Vagina (tissue), 2 donors: ENCODE data around the gene FLYWCH1. TPM values are rescaled to one million over a fixed set of nuclear protein-coding genes. Genes with fewer than 3 reads are reported as not detected.

Source experiments
- DNase-seq, 2 donors: peaks; one replicate each; pipeline ENCODE4 v3.0.0-alpha.2; 2017; ENCODE audit errors: extremely low spot score in 2 of 2
- H3K27ac ChIP-seq: fragments of 200-600 bp; sonication (generic); one replicate; pipeline ENCODE4 v1.5.1; 2019
- H3K27me3 ChIP-seq: fragments of 200-600 bp; sonication (generic); one replicate; pipeline ENCODE4 v1.5.1; 2019
- H3K36me3 ChIP-seq, 2 donors: fragments of 200-600 bp; sonication (generic); one replicate each; pipeline ENCODE4 v1.5.1; 2017 to 2019
- H3K4me1 ChIP-seq: fragments of 200-600 bp; sonication (generic); one replicate; pipeline ENCODE4 v1.5.1; 2019
- H3K4me3 ChIP-seq, 2 donors: fragments of 200-600 bp; sonication (generic); 1 replicate in 1 of 2; 2 replicates in 1 of 2; pipeline ENCODE4 v1.5.1; 2016 to 2019
- H3K9me3 ChIP-seq: fragments of 200-600 bp; sonication (generic); one replicate; pipeline ENCODE4 v1.5.1; 2019
- CTCF ChIP-seq, 3 experiments: fragments of 450-650 bp in 2 of 3; fragments of 200-600 bp in 1 of 3; sonication (generic) in 1 of 3; IDR thresholded peaks; one replicate each; pipeline ENCODE4 v1.5.1; 2017 to 2019; ENCODE audit warnings: antibody characterized with exemption in 3 of 3, mild to moderate bottlenecking in 2 of 3, moderate library complexity in 2 of 3
- POLR2A ChIP-seq, 2 donors: fragments of 450-650 bp; IDR thresholded peaks; one replicate each; pipeline ENCODE4 v1.6.1; 2017; ENCODE audit warnings: antibody characterized with exemption in 2 of 2, mild to moderate bottlenecking in 2 of 2, moderate library complexity in 2 of 2
- POLR2AphosphoS5 ChIP-seq, 2 donors: sonication (generic); formaldehyde crosslinking; IDR thresholded peaks; one replicate each; pipeline ENCODE4 v1.9.0; 2017; ENCODE audit warnings: antibody characterized with exemption in 2 of 2, mild to moderate bottlenecking in 2 of 2, low read depth in 1 of 2; ENCODE audit not compliant: insufficient read depth in 1 of 2
- intact Hi-C: fragments of 100-400 bp; cut with DNase I; formaldehyde crosslinking; loops from one replicate; pipeline ENCODE4 v1.15.1; 2023
- total RNA-seq: library from RNA; depleted of rRNA; stranded (reverse); fragments of >200 nt; gene quantifications from one replicate; pipeline ENCODE4 v1.2.3, GENCODE V29; 2016

The FLYWCH1 gene
- total RNA-seq, 1 donor from 2014 or later, result 32.9 TPM

- TF ChIP-seq POLR2A (IDR thresholded peaks at IDR 0.05) (no peak), CTCF (IDR thresholded peaks at IDR 0.05) (no peak), POLR2AphosphoS5 (IDR thresholded peaks at IDR 0.05; ENCODE audit: insufficient read depth in 1 of 2, low read depth in 1 of 2) (no peak)
- Histone ChIP-seq H3K27me3 (no peaks in the 10 kb centered on the region), H3K4me3 (no peak overlapping the region), H3K9me3 (no peaks in the 10 kb centered on the region), H3K27ac (no peak overlapping the region), H3K36me3 (no peaks in the 10 kb centered on the region), H3K4me1 (no peaks in the 10 kb centered on the region)
- DNase-seq, result no peak
- intact Hi-C loops, result no loop called here
Measured at GRCh38 chr16:2955779-2956578, 44.2 kb downstream of the FLYWCH1 start.

- H3K9me3 ChIP-seq, result no peaks in the 10 kb centered on the region
- no peaks in the 10 kb centered on the region for H3K36me3 ChIP-seq
- TF ChIP-seq POLR2AphosphoS5 (IDR thresholded peaks at IDR 0.05; ENCODE audit: insufficient read depth in 1 of 2, low read depth in 1 of 2) (no peak), POLR2A (IDR thresholded peaks at IDR 0.05) (no peak), CTCF (IDR thresholded peaks at IDR 0.05) (no peak)
- no peak overlapping the region for H3K27ac ChIP-seq
- H3K27me3 ChIP-seq, result no peaks in the 10 kb centered on the region
- intact Hi-C loops, result no loop called here
- H3K4me1 ChIP-seq, result no peaks in the 10 kb centered on the region
- no peak overlapping the region for H3K4me3 ChIP-seq
- DNase-seq, result no peak
Measured at GRCh38 chr16:2956579-2956956, 44.8 kb downstream of the FLYWCH1 start.

- H3K27me3 ChIP-seq, result no peaks in the 10 kb centered on the region
- no peak for TF ChIP-seq POLR2AphosphoS5 (IDR thresholded peaks at IDR 0.05; ENCODE audit: insufficient read depth in 1 of 2, low read depth in 1 of 2)
- TF ChIP-seq CTCF (IDR thresholded peaks at IDR 0.05), result no peak
- TF ChIP-seq POLR2A (IDR thresholded peaks at IDR 0.05), result no peak
- intact Hi-C loops, result no loop called here
- H3K4me3 ChIP-seq, result no peak overlapping the region
- H3K36me3 ChIP-seq, result no peaks in the 10 kb centered on the region
- DNase-seq, result no peak
- no peak overlapping the region for H3K27ac ChIP-seq
- peaks cover 17% of the 10 kb centered on the region for H3K4me1 ChIP-seq
- H3K9me3 ChIP-seq, result no peaks in the 10 kb centered on the region
Measured at GRCh38 chr16:2959206-2959605, 47.5 kb downstream of the FLYWCH1 start.

- Histone ChIP-seq H3K9me3 (no peaks in the 10 kb centered on the region), H3K36me3 (no peaks in the 10 kb centered on the region), H3K4me1 (peaks cover 29% of the 10 kb centered on the region), H3K27ac (no peak overlapping the region), H3K27me3 (no peaks in the 10 kb centered on the region), H3K4me3 (no peak overlapping the region)
- intact Hi-C loops, result no loop called here
- TF ChIP-seq POLR2A (IDR thresholded peaks at IDR 0.05), result no peak
- no peak for TF ChIP-seq POLR2AphosphoS5 (IDR thresholded peaks at IDR 0.05; ENCODE audit: insufficient read depth in 1 of 2, low read depth in 1 of 2)
- no peak for TF ChIP-seq CTCF (IDR thresholded peaks at IDR 0.05)
- no peak for DNase-seq
Measured at GRCh38 chr16:2960183-2961010, 48.7 kb downstream of the FLYWCH1 start.
